ENCODE results near the gene SULT2B1.

The SULT2B1 gene

GRCh38 chr19:48637449-48637947 is 85.5 kb downstream of the SULT2B1 start:
- TF ChIP-seq, protein P1, sequence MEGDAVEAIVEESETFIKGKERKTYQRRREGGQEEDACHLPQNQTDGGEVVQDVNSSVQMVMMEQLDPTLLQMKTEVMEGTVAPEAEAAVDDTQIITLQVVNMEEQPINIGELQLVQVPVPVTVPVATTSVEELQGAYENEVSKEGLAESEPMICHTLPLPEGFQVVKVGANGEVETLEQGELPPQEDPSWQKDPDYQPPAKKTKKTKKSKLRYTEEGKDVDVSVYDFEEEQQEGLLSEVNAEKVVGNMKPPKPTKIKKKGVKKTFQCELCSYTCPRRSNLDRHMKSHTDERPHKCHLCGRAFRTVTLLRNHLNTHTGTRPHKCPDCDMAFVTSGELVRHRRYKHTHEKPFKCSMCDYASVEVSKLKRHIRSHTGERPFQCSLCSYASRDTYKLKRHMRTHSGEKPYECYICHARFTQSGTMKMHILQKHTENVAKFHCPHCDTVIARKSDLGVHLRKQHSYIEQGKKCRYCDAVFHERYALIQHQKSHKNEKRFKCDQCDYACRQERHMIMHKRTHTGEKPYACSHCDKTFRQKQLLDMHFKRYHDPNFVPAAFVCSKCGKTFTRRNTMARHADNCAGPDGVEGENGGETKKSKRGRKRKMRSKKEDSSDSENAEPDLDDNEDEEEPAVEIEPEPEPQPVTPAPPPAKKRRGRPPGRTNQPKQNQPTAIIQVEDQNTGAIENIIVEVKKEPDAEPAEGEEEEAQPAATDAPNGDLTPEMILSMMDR (IDR thresholded peaks at IDR 0.05; ENCODE audit: borderline replicate concordance, insufficient read depth, low read depth, low read length), result no peak
- peak overlapping the region; percentile 62 for H3K4me3 ChIP-seq (ENCODE audit: low read depth, low read length)

GRCh38 chr19:48637948-48638830 is 86.2 kb downstream of the SULT2B1 start:
- TF ChIP-seq, protein P1 (IDR thresholded peaks at IDR 0.05; ENCODE audit: borderline replicate concordance, insufficient read depth, low read depth, low read length), result 0 out of 2 replicates have a peak, but pooled peaks have one; percentile 12
- peak overlapping the region; percentile 53 for H3K4me3 ChIP-seq (ENCODE audit: low read depth, low read length)

GRCh38 chr19:48638831-48639381 is 86.9 kb downstream of the SULT2B1 start:
- peak overlapping the region; percentile 53 for H3K4me3 ChIP-seq (ENCODE audit: low read depth, low read length)
- TF ChIP-seq, protein P1 (IDR thresholded peaks at IDR 0.05; ENCODE audit: borderline replicate concordance, insufficient read depth, low read depth, low read length), result no peak

DNA sequence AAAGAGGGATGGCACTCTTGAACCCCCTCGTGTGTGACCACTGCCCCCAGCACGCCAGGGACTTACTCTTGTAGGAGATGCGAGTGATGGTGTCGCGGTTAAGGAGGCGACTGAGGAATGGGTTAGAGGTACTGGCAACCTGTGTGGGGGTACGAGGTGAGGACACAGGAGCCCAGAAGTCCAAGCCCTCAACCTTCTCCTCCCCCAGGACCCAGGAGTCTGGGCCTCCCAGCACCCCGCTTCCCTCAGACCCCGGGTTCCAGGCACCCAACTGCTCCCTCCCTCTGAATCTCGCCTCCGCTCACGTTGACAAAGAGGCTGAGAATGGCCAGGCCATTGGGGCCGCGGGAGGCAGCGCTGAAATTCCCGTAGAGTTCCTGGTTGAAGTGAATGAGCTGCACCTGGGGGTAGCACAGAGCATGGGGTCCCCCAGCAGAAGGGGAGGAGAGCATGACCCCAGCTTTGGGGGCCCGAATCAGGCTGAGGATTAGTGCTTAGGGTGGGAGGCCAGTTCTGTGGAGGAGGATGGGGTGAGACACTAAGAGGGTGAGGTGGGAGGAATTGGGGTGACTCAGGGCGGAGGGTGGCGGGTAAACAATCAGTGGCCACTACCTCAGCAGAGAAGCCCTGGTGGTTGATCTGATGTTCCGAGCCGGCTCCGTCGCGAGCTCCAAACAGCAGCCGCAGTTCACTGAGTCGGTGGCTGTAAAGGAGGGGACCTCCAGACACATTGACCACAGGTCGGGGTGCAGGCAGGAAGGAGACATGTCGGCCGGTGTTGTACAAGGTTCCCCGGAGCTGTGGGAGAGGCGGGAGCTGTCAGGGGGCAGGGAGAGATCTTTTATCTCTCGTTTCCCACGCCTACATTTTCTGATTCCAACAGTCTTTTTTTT is 87.8 kb downstream of the SULT2B1 start:
- TF ChIP-seq, protein P1 (IDR thresholded peaks at IDR 0.05; ENCODE audit: borderline replicate concordance, insufficient read depth, low read depth, low read length), result no peak
- H3K4me3 ChIP-seq (ENCODE audit: low read depth, low read length), result no peak overlapping the region

DNA sequence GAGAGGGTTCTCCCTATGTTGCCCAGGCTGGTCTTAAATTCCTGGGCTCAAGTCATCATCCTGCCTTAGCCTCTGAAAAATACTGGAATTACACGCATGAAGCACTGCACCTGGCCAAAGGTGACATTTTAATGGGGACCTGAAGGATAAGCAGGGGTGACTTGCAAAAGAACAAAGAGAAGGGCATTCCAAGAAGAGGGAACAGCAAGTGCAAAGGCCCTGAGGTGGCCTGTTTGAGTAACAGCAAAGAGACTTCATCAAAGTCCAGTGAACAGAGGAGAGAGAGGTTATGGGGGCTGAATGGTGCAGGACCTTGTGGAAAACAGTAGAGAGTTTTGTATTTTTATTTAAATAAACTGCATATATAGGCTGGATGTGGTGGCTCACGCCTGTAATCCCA is 89.9 kb downstream of the SULT2B1 start:
- TF ChIP-seq, protein P1 (IDR thresholded peaks at IDR 0.05; ENCODE audit: borderline replicate concordance, insufficient read depth, low read depth, low read length), result no peak
- H3K4me3 ChIP-seq (ENCODE audit: low read depth, low read length), result no peak overlapping the region

- TF ChIP-seq, protein P1 (IDR thresholded peaks at IDR 0.05; ENCODE audit: borderline replicate concordance, insufficient read depth, low read depth, low read length), result no peak
- H3K4me3 ChIP-seq (ENCODE audit: low read depth, low read length), result no peak overlapping the region
Observed at GRCh38 chr19:48642862-48643261, 90.9 kb downstream of the SULT2B1 start.

Data from GM12875 (cell line).